GM12878 (cell line): ENCODE measurements around the gene DEXI. TPM values are rescaled to one million over a fixed set of nuclear protein-coding genes. Genes with fewer than 3 reads are reported as not detected.

Experiments used
- CBFB ChIP-seq: IDR thresholded peaks from 2 replicates; pipeline ENCODE4 v1.6.1; 2016; ENCODE audit warnings: antibody characterized with exemption, low read depth
- ETV6 ChIP-seq, 2 experiments: fragments of 450-650 bp in 1 of 2; IDR thresholded peaks in 1 of 2; conservative IDR thresholded peaks in 1 of 2; 2 replicates each; pipeline ENCODE4 v1.6.1; 2014; ENCODE audit warnings: antibody characterized with exemption in 1 of 2, borderline replicate concordance in 1 of 2, low read depth in 1 of 2, mild to moderate bottlenecking in 1 of 2, moderate library complexity in 1 of 2
- FOXK2 ChIP-seq: fragments of 450-650 bp; IDR thresholded peaks from 2 replicates; pipeline ENCODE4 v1.6.1; 2017; ENCODE audit warnings: mild to moderate bottlenecking, moderate library complexity
- HDAC6 ChIP-seq: fragments of 200-600 bp; sonication (generic); IDR thresholded peaks from one replicate; pipeline ENCODE4 v1.8.0; 2017; ENCODE audit warnings: antibody characterized with exemption; ENCODE audit not compliant: unreplicated experiment
- IKZF2 ChIP-seq, 2 experiments: fragments of 450-650 bp; IDR thresholded peaks; 2 replicates each; pipeline ENCODE4 v1.6.1; 2017; ENCODE audit warnings: mild to moderate bottlenecking in 2 of 2, moderate library complexity in 2 of 2
- MTA2 ChIP-seq: fragments of 450-650 bp; IDR thresholded peaks from 2 replicates; pipeline ENCODE4 v1.6.1; 2016; ENCODE audit warnings: low read depth, mild to moderate bottlenecking, moderate library complexity
- ZNF274 ChIP-seq: IDR thresholded peaks from one replicate; pipeline ENCODE4 v1.8.0; 2011; ENCODE audit not compliant: insufficient read length, insufficient read depth
- polyA plus RNA-seq, 11 experiments: library from polyadenylated mRNA; depleted of rRNA in 4 of 11; unstranded in 6 of 11; stranded (reverse) in 5 of 11; fragments of >200 nt; fragmentation: Nextera tagmentation in 4 of 11; fragmentation: Illumina TruSeq in 1 of 11; extraction: Ambion mirVana in 4 of 11; extraction: Trizol in 1 of 11; gene quantifications; 1 replicate in 1 of 11; 2 replicates in 10 of 11; pipeline versions ENCODE4 v1.2.1 to v1.2.3, GENCODE V29; 2011 to 2016; ENCODE audit warnings: inconsistent platforms in 2 of 11, missing spikeins in 2 of 11, low read depth in 1 of 11
- total RNA-seq, 4 experiments: library from RNA; depleted of rRNA in 3 of 4; stranded (reverse); fragments of >200 nt in 3 of 4; fragmentation: Illumina TruSeq in 1 of 4; extraction: Trizol in 1 of 4; gene quantifications; 2 replicates each; pipeline versions ENCODE4 v1.2.1 to v1.2.3, GENCODE V29; 2013 to 2021
- TF ChIP-seq, protein P1 (sequence below): fragments of 450-650 bp; IDR thresholded peaks from 2 replicates; pipeline ENCODE4 v1.6.1; 2016; ENCODE audit warnings: mild to moderate bottlenecking, moderate library complexity, borderline replicate concordance
- TF ChIP-seq, protein P2 (sequence below): IDR thresholded peaks from 2 replicates; pipeline ENCODE4 v1.6.1; 2012; ENCODE audit warnings: low read depth, low read length, improper control_type of control experiment
- TF ChIP-seq, protein P3 (sequence below): fragments of 450-650 bp; IDR thresholded peaks from 2 replicates; pipeline ENCODE4 v1.6.1; 2016; ENCODE audit warnings: mild to moderate bottlenecking
- TF ChIP-seq, protein P4 (sequence below): fragments of 450-650 bp; IDR thresholded peaks from 2 replicates; pipeline ENCODE4 v1.6.1; 2017; ENCODE audit warnings: low read depth, mild to moderate bottlenecking, moderate library complexity
- TF ChIP-seq, protein P5 (sequence below): fragments of 450-650 bp; formaldehyde crosslinking; IDR thresholded peaks from 2 replicates; pipeline ENCODE4 v1.4.0; 2022; ENCODE audit warnings: mild to moderate bottlenecking, moderate library complexity
- TF ChIP-seq, protein P6 (sequence below): fragments of 450-650 bp; formaldehyde crosslinking; IDR thresholded peaks from 2 replicates; pipeline ENCODE4 v1.5.0; 2022; ENCODE audit warnings: mild to moderate bottlenecking, missing genetic modification characterization

DEXI gene
- total and polyA plus RNA-seq, 10 of the 15 experiments (the other 5 are each of a cell fraction or from before 2014, with no cell fraction given): 1.4 to 26.3 (median 18.4) TPM

DNA sequence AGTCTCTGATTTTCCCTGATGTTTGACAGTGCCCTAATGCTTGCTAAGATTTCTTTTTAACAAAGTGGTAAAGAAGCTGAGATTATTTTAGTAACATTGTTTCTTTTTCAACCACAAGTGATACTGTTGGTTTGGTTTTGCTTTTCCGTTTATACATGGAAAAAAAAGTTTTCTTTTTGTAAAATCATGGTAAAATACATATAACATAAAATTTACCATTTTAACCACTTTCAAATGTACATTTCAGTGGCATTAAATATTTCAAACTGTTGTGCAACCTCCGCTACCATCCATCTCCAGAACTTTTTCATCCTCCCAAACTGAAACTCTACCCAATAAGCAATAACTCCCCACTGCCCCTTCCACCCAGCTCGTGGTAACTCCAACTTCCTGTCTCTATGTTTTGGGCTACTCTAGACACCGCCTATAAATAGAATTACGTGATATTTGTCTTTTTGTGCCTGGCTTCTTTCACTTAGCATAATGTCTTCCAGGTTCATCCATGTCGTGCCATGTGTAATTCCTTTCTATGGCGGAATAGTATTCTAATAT, 60.7 kb downstream of the DEXI start (continued):
- TF ChIP-seq, protein P1, sequence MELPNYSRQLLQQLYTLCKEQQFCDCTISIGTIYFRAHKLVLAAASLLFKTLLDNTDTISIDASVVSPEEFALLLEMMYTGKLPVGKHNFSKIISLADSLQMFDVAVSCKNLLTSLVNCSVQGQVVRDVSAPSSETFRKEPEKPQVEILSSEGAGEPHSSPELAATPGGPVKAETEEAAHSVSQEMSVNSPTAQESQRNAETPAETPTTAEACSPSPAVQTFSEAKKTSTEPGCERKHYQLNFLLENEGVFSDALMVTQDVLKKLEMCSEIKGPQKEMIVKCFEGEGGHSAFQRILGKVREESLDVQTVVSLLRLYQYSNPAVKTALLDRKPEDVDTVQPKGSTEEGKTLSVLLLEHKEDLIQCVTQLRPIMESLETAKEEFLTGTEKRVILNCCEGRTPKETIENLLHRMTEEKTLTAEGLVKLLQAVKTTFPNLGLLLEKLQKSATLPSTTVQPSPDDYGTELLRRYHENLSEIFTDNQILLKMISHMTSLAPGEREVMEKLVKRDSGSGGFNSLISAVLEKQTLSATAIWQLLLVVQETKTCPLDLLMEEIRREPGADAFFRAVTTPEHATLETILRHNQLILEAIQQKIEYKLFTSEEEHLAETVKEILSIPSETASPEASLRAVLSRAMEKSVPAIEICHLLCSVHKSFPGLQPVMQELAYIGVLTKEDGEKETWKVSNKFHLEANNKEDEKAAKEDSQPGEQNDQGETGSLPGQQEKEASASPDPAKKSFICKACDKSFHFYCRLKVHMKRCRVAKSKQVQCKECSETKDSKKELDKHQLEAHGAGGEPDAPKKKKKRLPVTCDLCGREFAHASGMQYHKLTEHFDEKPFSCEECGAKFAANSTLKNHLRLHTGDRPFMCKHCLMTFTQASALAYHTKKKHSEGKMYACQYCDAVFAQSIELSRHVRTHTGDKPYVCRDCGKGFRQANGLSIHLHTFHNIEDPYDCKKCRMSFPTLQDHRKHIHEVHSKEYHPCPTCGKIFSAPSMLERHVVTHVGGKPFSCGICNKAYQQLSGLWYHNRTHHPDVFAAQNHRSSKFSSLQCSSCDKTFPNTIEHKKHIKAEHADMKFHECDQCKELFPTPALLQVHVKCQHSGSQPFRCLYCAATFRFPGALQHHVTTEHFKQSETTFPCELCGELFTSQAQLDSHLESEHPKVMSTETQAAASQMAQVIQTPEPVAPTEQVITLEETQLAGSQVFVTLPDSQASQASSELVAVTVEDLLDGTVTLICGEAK: 0 out of 2 replicates have a peak, but pooled peaks have one; percentile 12
- TF ChIP-seq MTA2: 0 out of 2 replicates have a peak, but pooled peaks have one; percentile 46
- TF ChIP-seq, protein P2, sequence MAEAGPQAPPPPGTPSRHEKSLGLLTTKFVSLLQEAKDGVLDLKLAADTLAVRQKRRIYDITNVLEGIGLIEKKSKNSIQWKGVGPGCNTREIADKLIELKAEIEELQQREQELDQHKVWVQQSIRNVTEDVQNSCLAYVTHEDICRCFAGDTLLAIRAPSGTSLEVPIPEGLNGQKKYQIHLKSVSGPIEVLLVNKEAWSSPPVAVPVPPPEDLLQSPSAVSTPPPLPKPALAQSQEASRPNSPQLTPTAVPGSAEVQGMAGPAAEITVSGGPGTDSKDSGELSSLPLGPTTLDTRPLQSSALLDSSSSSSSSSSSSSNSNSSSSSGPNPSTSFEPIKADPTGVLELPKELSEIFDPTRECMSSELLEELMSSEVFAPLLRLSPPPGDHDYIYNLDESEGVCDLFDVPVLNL: no peak
- TF ChIP-seq, protein P3, sequence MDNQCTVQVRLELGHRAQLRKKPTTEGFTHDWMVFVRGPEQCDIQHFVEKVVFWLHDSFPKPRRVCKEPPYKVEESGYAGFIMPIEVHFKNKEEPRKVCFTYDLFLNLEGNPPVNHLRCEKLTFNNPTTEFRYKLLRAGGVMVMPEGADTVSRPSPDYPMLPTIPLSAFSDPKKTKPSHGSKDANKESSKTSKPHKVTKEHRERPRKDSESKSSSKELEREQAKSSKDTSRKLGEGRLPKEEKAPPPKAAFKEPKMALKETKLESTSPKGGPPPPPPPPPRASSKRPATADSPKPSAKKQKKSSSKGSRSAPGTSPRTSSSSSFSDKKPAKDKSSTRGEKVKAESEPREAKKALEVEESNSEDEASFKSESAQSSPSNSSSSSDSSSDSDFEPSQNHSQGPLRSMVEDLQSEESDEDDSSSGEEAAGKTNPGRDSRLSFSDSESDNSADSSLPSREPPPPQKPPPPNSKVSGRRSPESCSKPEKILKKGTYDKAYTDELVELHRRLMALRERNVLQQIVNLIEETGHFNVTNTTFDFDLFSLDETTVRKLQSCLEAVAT: no peak; the same call in 1 of the 2 replicates
- peak; percentile 42; the same call in 1 of the 2 replicates for TF ChIP-seq CBFB
- no peak for TF ChIP-seq HDAC6
- TF ChIP-seq, protein P4, sequence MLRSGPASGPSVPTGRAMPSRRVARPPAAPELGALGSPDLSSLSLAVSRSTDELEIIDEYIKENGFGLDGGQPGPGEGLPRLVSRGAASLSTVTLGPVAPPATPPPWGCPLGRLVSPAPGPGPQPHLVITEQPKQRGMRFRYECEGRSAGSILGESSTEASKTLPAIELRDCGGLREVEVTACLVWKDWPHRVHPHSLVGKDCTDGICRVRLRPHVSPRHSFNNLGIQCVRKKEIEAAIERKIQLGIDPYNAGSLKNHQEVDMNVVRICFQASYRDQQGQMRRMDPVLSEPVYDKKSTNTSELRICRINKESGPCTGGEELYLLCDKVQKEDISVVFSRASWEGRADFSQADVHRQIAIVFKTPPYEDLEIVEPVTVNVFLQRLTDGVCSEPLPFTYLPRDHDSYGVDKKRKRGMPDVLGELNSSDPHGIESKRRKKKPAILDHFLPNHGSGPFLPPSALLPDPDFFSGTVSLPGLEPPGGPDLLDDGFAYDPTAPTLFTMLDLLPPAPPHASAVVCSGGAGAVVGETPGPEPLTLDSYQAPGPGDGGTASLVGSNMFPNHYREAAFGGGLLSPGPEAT: peak; percentile 69; the same call in 1 of the 2 replicates
- TF ChIP-seq, protein P5, sequence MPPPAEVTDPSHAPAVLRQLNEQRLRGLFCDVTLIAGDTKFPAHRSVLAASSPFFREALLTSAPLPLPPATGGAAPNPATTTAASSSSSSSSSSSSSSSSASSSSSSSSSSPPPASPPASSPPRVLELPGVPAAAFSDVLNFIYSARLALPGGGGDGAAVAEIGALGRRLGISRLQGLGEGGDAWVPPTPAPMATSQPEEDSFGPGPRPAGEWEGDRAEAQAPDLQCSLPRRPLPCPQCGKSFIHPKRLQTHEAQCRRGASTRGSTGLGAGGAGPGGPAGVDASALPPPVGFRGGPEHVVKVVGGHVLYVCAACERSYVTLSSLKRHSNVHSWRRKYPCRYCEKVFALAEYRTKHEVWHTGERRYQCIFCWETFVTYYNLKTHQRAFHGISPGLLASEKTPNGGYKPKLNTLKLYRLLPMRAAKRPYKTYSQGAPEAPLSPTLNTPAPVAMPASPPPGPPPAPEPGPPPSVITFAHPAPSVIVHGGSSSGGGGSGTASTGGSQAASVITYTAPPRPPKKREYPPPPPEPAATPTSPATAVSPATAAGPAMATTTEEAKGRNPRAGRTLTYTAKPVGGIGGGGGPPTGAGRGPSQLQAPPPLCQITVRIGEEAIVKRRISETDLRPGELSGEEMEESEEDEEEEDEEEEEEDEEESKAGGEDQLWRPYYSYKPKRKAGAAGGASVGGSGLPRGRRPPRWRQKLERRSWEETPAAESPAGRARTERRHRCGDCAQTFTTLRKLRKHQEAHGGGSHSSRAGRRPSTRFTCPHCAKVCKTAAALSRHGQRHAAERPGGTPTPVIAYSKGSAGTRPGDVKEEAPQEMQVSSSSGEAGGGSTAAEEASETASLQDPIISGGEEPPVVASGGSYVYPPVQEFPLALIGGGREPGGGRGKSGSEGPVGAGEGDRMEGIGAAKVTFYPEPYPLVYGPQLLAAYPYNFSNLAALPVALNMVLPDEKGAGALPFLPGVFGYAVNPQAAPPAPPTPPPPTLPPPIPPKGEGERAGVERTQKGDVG: no peak
- no peak; a peak in 1 of 4 replicates for TF ChIP-seq ETV6 (conservative IDR thresholded peaks at IDR 0.05 in 1 of 2, IDR thresholded peaks at IDR 0.05 in 1 of 2; ENCODE audit: borderline replicate concordance in 1 of 2, low read depth in 1 of 2)
- no peak for TF ChIP-seq FOXK2
- peak; percentile 78 for TF ChIP-seq IKZF2 (IDR thresholded peaks at IDR 0.05)
- TF ChIP-seq, protein P6, sequence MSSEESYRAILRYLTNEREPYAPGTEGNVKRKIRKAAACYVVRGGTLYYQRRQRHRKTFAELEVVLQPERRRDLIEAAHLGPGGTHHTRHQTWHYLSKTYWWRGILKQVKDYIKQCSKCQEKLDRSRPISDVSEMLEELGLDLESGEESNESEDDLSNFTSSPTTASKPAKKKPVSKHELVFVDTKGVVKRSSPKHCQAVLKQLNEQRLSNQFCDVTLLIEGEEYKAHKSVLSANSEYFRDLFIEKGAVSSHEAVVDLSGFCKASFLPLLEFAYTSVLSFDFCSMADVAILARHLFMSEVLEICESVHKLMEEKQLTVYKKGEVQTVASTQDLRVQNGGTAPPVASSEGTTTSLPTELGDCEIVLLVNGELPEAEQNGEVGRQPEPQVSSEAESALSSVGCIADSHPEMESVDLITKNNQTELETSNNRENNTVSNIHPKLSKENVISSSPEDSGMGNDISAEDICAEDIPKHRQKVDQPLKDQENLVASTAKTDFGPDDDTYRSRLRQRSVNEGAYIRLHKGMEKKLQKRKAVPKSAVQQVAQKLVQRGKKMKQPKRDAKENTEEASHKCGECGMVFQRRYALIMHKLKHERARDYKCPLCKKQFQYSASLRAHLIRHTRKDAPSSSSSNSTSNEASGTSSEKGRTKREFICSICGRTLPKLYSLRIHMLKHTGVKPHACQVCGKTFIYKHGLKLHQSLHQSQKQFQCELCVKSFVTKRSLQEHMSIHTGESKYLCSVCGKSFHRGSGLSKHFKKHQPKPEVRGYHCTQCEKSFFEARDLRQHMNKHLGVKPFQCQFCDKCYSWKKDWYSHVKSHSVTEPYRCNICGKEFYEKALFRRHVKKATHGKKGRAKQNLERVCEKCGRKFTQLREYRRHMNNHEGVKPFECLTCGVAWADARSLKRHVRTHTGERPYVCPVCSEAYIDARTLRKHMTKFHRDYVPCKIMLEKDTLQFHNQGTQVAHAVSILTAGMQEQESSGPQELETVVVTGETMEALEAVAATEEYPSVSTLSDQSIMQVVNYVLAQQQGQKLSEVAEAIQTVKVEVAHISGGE (CRISPR knock-in tag): no peak
- no peak for TF ChIP-seq ZNF274
